Epithelial cell of prostate (primary cell): ENCODE results near the gene AHNAK2.
"Not testable (repeated sequence)": the region's sequence is repeated elsewhere in the genome, so short reads cannot be mapped to it uniquely, and the experiment has no call there.

ENCODE experiments used
- DNase-seq: peaks from one replicate; pipeline ENCODE4 v3.0.0-alpha.2; 2011; ENCODE audit warnings: low read depth, low spot score
- H3K27ac ChIP-seq: fragments of 450-650 bp; 2 replicates; pipeline ENCODE4 v1.5.1; 2017; ENCODE audit warnings: mild to moderate bottlenecking

The AHNAK2 gene

GRCh38 chr14:104908303-104908702, 69.9 kb downstream of the AHNAK2 start:
- H3K27ac ChIP-seq, result no peak overlapping the region
- no peak for DNase-seq

- DNase-seq, result not testable (repeated sequence)
These were observed 72.6 kb downstream of the AHNAK2 start for GRCh38 chr14:104905579-104905933.

GRCh38 chr14:104904650-104905578, 73.3 kb downstream of the AHNAK2 start:
- DNase-seq, H3K27ac ChIP-seq: not testable (repeated sequence)

More at GRCh38 chr14:104905579-104905933, 72.6 kb downstream of the AHNAK2 start:
- not testable (repeated sequence) for H3K27ac ChIP-seq

GRCh38 chr14:104903990-104904389, 74.2 kb downstream of the AHNAK2 start:
- H3K27ac ChIP-seq, result no peak overlapping the region
- DNase-seq, result no peak

GRCh38 chr14:104900639-104901512, 77.3 kb downstream of the AHNAK2 start:
- DNase-seq, result no peak
- no peak overlapping the region for H3K27ac ChIP-seq

- no peak overlapping the region for H3K27ac ChIP-seq
- DNase-seq, result no peak
These were observed 78.4 kb downstream of the AHNAK2 start for GRCh38 chr14:104899781-104900180.

- H3K27ac ChIP-seq, result no peak overlapping the region
These were observed 79.2 kb downstream of the AHNAK2 start for GRCh38 chr14:104898870-104899510.

GRCh38 chr14:104898195-104898558, 80.0 kb downstream of the AHNAK2 start:
- no peak overlapping the region for H3K27ac ChIP-seq
- DNase-seq, result no peak

More at GRCh38 chr14:104898870-104899510, 79.2 kb downstream of the AHNAK2 start:
- no peak for DNase-seq

GRCh38 chr14:104897330-104898194, 80.6 kb downstream of the AHNAK2 start:
- no peak for DNase-seq
- H3K27ac ChIP-seq, result no peak overlapping the region

GRCh38 chr14:104895786-104896661, 82.2 kb downstream of the AHNAK2 start:
- DNase-seq, result no peak
- no peak overlapping the region for H3K27ac ChIP-seq

GRCh38 chr14:104895207-104895785, 82.9 kb downstream of the AHNAK2 start:
- no peak for DNase-seq
- H3K27ac ChIP-seq, result no peak overlapping the region

GRCh38 chr14:104894331-104895206, 83.6 kb downstream of the AHNAK2 start:
- no peak overlapping the region for H3K27ac ChIP-seq
- DNase-seq, result no peak

- no peak for DNase-seq
These were observed 84.6 kb downstream of the AHNAK2 start for GRCh38 chr14:104893435-104894207.

GRCh38 chr14:104892531-104893434, 85.4 kb downstream of the AHNAK2 start:
- H3K27ac ChIP-seq, result no peak overlapping the region

More at GRCh38 chr14:104893435-104894207, 84.6 kb downstream of the AHNAK2 start:
- H3K27ac ChIP-seq, result no peak overlapping the region

GRCh38 chr14:104891664-104892530, 86.3 kb downstream of the AHNAK2 start:
- H3K27ac ChIP-seq, result no peak overlapping the region
- no peak for DNase-seq

More at GRCh38 chr14:104892531-104893434, 85.4 kb downstream of the AHNAK2 start:
- no peak for DNase-seq
